ENCODE data around the gene GK2. TPM values are rescaled to one million over a fixed set of nuclear protein-coding genes. Genes with fewer than 3 reads are reported as not detected.

The GK2 gene
- total RNA-seq (2014; rRNA removed; shearing (Covaris generic)) = not detected in 2 replicates
- polyA plus RNA-seq (2015; cell fraction: cytosol; rRNA removed) = not detected in 2 replicates
- polyA plus RNA-seq (2015; cell fraction: nucleus; rRNA removed) = not detected in 2 replicates

GRCh38 chr4:79408063-79408462, at the start of gene GK2:
Gene GK2, minus strand, starts transcription at chr4:79408228. Its CDS starts 28 bp downstream, at chr4:79408200.
- in situ Hi-C loops (cut with HindIII; ENCODE audit: low pct_unique_long_range_greater_than_20kb, low sequenced_read_pairs) = no loop called here
- DNase-seq (ENCODE audit: low read depth, low spot score) = no peak

GRCh38 chr4:79455216-79455615, 47.2 kb upstream of the GK2 start:
- no peak for DNase-seq (ENCODE audit: low read depth, low spot score)
- in situ Hi-C loops (cut with HindIII; ENCODE audit: low pct_unique_long_range_greater_than_20kb, low sequenced_read_pairs) = no loop called here

DNA sequence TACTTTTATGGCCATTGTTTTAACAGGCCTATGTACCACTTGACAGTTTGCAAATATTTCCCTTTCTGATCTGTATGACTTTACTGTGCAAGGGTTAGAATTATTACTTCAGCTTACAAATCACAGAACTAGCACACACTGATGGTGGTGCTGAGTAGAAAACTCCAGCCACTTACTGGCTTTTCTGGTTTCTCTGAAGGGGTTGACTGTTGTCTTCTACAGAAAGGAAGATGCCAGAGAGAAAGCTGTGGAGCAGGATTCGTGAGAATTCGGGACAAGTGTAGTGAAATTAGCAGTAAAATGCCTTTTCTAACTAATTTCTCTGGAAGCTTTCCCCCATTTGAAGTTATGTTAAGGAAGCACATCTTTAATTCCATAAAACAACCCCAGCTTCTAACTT, 46.6 kb upstream of the GK2 start:
- no peak for DNase-seq (ENCODE audit: low read depth, low spot score)
- in situ Hi-C loops (cut with HindIII; ENCODE audit: low pct_unique_long_range_greater_than_20kb, low sequenced_read_pairs) = no loop called here

DNA sequence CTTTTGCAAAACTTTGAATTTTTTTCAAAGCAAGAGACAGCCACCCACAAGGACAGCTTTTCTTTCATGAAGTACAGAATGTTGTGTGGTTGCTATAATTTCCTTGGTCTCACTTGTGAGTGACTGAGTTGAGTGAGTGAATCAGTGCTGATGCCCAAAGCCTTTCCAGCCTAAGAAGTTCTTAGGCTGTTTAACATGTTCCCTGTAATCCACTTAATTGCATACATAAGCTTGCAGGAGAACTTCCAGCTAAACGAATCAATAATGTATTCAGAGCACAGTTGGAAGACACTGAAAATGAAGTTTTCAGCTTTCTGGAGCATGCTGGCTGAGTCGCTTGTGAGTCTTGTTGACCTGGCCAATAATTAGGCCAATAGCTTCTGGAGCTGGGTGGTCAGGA, 42.0 kb upstream of the GK2 start:
- no peak for DNase-seq (ENCODE audit: low read depth, low spot score)
- in situ Hi-C loops (cut with HindIII; ENCODE audit: low pct_unique_long_range_greater_than_20kb, low sequenced_read_pairs) = no loop called here

- no peak for DNase-seq (ENCODE audit: low read depth, low spot score)
- in situ Hi-C loops (cut with HindIII; ENCODE audit: low pct_unique_long_range_greater_than_20kb, low sequenced_read_pairs) = no loop called here
These were observed 38.1 kb upstream of the GK2 start for GRCh38 chr4:79446145-79446544.

GRCh38 chr4:79445371-79445781, 37.3 kb upstream of the GK2 start:
- in situ Hi-C loops (cut with HindIII; ENCODE audit: low pct_unique_long_range_greater_than_20kb, low sequenced_read_pairs) = no loop called here
- DNase-seq (ENCODE audit: low read depth, low spot score) = no peak

- no peak for DNase-seq (ENCODE audit: low read depth, low spot score)
- in situ Hi-C loops (cut with HindIII; ENCODE audit: low pct_unique_long_range_greater_than_20kb, low sequenced_read_pairs) = no loop called here
These were observed 34.4 kb upstream of the GK2 start for GRCh38 chr4:79442422-79442821.

DNA sequence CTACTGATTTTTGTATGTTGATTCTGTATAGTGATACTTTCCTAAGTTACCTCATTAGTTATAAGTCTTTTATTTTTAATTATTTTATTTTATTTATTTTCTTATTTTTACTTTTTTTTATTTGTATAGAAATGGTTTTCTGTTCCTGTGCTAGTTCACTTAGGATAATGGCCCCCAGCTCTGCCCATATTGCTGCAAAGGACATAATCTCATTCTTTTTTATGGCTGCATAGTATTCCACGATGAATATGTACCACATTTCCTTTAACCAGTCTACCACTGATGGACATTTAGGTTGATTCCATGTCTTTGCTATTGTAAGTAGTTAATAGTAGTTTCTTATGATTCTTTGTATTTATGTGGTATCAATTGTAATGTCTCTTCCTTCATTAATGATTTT, 31.5 kb upstream of the GK2 start:
- in situ Hi-C loops (cut with HindIII; ENCODE audit: low pct_unique_long_range_greater_than_20kb, low sequenced_read_pairs) = no loop called here
- DNase-seq (ENCODE audit: low read depth, low spot score) = no peak

GRCh38 chr4:79431839-79432238, 23.8 kb upstream of the GK2 start:
- in situ Hi-C loops (cut with HindIII; ENCODE audit: low pct_unique_long_range_greater_than_20kb, low sequenced_read_pairs) = no loop called here
- no peak for DNase-seq (ENCODE audit: low read depth, low spot score)

DNA sequence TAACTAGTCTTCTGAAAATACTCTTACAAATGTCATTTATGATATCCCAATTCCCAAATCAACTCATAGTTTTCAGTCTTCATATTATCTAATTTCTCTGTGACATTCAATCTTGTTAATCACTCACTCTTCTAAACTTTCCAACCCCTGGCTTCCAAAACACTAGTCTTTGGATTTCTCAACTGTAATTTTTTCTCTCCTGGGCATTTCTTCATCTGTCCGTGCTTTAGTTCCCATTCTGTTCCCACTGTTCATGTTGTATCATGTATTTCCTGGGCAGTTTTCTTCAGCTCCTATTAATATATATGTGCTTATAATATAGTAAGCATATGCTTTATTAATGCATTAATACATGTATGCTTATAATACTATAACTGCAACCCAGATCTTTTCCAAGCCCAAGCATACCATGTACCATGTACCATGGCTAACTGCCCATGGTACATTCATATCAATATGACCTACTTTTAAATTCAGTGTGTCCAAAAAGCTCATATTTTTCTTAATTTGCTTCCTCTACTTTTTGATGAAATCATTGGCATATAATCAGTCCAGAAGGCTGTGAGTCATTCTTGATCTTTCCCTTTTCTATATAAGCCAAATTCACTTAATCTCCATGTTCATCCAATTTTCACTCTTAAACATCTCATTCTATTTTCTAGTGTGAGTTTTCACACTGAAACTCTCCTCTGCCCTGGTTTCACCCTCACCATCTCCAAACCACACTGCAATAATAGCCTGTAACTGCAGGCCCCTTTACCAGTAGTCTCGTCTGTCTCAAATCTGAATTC, 21.3 kb upstream of the GK2 start:
- in situ Hi-C loops (cut with HindIII; ENCODE audit: low pct_unique_long_range_greater_than_20kb, low sequenced_read_pairs) = no loop called here
- DNase-seq (ENCODE audit: low read depth, low spot score) = no peak

DNA sequence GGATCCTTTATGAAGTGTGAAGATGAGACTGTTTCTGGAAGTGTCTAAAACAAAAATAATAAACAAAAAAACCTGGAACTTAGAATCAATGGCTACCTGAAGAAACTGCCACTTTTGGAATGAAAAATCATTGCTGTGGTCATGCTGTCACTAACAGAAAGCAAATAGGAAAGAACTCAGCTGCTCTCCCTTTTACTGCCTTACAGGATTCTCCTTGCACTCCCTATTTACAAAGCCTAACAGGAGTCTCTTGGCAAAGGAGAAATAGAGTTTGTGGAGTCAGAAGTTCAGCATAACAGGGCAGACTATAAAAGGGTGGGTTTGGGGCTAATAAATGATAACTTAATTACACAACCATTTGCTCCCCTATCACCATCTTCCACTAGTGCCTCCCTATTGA, 19.0 kb upstream of the GK2 start:
- DNase-seq (ENCODE audit: low read depth, low spot score) = no peak
- in situ Hi-C loops (cut with HindIII; ENCODE audit: low pct_unique_long_range_greater_than_20kb, low sequenced_read_pairs) = no loop called here

- in situ Hi-C loops (cut with HindIII; ENCODE audit: low pct_unique_long_range_greater_than_20kb, low sequenced_read_pairs) = no loop called here
- DNase-seq (ENCODE audit: low read depth, low spot score) = no peak
These were observed 17.6 kb upstream of the GK2 start for GRCh38 chr4:79425586-79425985.

DNA sequence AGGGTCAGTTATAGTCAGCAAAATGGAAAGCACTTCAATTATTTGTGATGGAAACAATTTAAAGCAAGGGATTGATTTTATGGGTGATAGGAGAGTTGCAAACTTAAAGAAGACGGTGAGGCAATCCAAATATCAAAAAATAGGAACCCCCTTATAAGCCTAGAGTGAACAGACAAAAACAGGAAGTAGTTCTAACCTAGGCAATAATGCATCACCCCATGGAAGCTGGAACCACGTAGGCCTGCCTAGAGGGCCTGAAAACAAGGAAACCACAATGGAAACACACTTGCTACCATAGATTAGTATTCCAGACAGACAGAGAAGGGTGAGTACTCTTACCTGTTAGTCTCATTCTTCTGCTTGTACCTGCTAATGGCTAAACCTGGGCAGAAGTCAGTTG, 13.5 kb upstream of the GK2 start:
- in situ Hi-C loops (cut with HindIII; ENCODE audit: low pct_unique_long_range_greater_than_20kb, low sequenced_read_pairs) = no loop called here
- no peak for DNase-seq (ENCODE audit: low read depth, low spot score)

- no peak for DNase-seq (ENCODE audit: low read depth, low spot score)
- in situ Hi-C loops (cut with HindIII; ENCODE audit: low pct_unique_long_range_greater_than_20kb, low sequenced_read_pairs) = no loop called here
These were observed 5.9 kb upstream of the GK2 start for GRCh38 chr4:79413886-79414285.

- in situ Hi-C loops (cut with HindIII; ENCODE audit: low pct_unique_long_range_greater_than_20kb, low sequenced_read_pairs) = no loop called here
- no peak for DNase-seq (ENCODE audit: low read depth, low spot score)
These were observed 5.2 kb upstream of the GK2 start for GRCh38 chr4:79413032-79413885.

DNA sequence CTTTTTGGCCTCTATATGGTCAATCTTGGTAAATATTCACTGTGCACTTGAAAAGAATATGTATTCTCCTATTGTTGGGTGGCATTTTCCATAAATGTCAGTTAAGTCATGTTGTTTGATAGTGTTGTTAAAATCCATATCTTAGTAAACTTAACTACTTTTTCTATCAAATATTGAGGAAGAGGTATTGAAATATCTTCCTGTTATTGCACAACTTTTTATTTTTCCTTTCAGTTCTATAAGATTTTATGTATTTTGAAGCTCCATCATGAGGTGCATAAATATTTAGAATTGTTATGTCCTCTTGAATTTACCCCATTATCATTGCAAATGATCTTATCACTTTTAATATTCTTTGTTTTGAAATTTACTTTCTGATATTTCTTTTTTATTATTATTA, 3.4 kb downstream of the GK2 start:
- no peak for DNase-seq (ENCODE audit: low read depth, low spot score)
- in situ Hi-C loops (cut with HindIII; ENCODE audit: low pct_unique_long_range_greater_than_20kb, low sequenced_read_pairs) = no loop called here

GRCh38 chr4:79403356-79403755, 4.7 kb downstream of the GK2 start:
- in situ Hi-C loops (cut with HindIII; ENCODE audit: low pct_unique_long_range_greater_than_20kb, low sequenced_read_pairs) = no loop called here

GRCh38 chr4:79402332-79402851, 5.6 kb downstream of the GK2 start:
- in situ Hi-C loops (cut with HindIII; ENCODE audit: low pct_unique_long_range_greater_than_20kb, low sequenced_read_pairs) = no loop called here
- DNase-seq (ENCODE audit: low read depth, low spot score) = no peak

More at GRCh38 chr4:79403356-79403755, 4.7 kb downstream of the GK2 start:
- no peak for DNase-seq (ENCODE audit: low read depth, low spot score)

Measured in SK-MEL-5 (cell line).